Measurements from ENCODE around the gene OR52K1. TPM values are rescaled to one million over a fixed set of nuclear protein-coding genes. Genes with fewer than 3 reads are reported as not detected.

Gene OR52K1
- not detected in 2 replicates for polyA plus RNA-seq (2011; rRNA removed)
- not detected in 2 replicates for polyA plus RNA-seq (2012; cell fraction: cytosol; rRNA removed)
- not detected in 2 replicates for polyA plus RNA-seq (2012; cell fraction: nucleus; rRNA removed)
- polyA plus RNA-seq (2017; fragmentation: RNase III; extraction: RNeasy Plus Mini Kit Qiagen cat#74134 plus additional on column Dnase treatment), result not detected in 3 replicates
- polyA minus RNA-seq (2011; rRNA and poly(A)+ RNA removed), result not detected in 2 replicates

DNA sequence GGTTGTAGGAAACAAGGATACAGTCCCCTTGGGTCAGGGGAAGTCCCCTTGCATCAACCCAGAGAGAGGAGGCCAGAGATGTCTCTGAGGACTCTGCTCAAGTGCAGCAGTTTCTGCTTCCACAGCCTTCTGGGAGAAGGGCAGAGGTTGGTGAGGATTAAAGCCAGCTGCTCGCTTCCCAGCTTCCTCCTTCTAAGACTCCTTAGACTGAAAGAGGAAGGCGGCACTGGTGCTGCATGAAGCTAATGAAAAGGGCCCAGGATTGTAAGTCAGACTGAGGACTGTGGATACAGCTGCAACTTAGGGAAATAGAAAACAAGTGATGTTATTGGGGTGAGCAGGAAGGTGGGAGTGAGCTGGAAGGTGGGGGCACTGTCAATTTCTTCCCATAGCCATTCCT, at the start of gene OR52K1:
Gene OR52K1, plus strand, starts transcription at position 202 of the 400 bp plus-strand sequence. CDS start 6,255 bp downstream, outside the sequence.
- WGBS (ENCODE audit: missing lambda C conversion rate), result 31% methylated on average over 2 of the region's 2 CpGs
- TF ChIP-seq RFX5 (IDR thresholded peaks at IDR 0.05), result no peak
- TF ChIP-seq, protein P1, sequence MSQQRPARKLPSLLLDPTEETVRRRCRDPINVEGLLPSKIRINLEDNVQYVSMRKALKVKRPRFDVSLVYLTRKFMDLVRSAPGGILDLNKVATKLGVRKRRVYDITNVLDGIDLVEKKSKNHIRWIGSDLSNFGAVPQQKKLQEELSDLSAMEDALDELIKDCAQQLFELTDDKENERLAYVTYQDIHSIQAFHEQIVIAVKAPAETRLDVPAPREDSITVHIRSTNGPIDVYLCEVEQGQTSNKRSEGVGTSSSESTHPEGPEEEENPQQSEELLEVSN (IDR thresholded peaks at IDR 0.05; ENCODE audit: borderline replicate concordance, low read depth), result no peak
- no peak for TF ChIP-seq ZFP36 (IDR thresholded peaks at IDR 0.05; ENCODE audit: borderline replicate concordance, partially characterized antibody)
- no peak for TF ChIP-seq FOSB (CRISPR knock-in tag; IDR thresholded peaks at IDR 0.05)
- no peak for TF ChIP-seq ZNF302 (CRISPR knock-in tag; IDR thresholded peaks at IDR 0.05)
- TF ChIP-seq RCOR1 (IDR thresholded peaks at IDR 0.05; ENCODE audit: low read depth, low read length), result no peak
- TF ChIP-seq, protein P2, sequence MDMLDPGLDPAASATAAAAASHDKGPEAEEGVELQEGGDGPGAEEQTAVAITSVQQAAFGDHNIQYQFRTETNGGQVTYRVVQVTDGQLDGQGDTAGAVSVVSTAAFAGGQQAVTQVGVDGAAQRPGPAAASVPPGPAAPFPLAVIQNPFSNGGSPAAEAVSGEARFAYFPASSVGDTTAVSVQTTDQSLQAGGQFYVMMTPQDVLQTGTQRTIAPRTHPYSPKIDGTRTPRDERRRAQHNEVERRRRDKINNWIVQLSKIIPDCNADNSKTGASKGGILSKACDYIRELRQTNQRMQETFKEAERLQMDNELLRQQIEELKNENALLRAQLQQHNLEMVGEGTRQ (IDR thresholded peaks at IDR 0.05), result no peak
- no peak for TF ChIP-seq KDM5A (IDR thresholded peaks at IDR 0.05)
- TF ChIP-seq NPAS2 (CRISPR knock-in tag; IDR thresholded peaks at IDR 0.05; ENCODE audit: borderline replicate concordance), result no peak
- TF ChIP-seq KDM1A (IDR thresholded peaks at IDR 0.05; ENCODE audit: low read depth), result no peak
- TF ChIP-seq, protein P3, sequence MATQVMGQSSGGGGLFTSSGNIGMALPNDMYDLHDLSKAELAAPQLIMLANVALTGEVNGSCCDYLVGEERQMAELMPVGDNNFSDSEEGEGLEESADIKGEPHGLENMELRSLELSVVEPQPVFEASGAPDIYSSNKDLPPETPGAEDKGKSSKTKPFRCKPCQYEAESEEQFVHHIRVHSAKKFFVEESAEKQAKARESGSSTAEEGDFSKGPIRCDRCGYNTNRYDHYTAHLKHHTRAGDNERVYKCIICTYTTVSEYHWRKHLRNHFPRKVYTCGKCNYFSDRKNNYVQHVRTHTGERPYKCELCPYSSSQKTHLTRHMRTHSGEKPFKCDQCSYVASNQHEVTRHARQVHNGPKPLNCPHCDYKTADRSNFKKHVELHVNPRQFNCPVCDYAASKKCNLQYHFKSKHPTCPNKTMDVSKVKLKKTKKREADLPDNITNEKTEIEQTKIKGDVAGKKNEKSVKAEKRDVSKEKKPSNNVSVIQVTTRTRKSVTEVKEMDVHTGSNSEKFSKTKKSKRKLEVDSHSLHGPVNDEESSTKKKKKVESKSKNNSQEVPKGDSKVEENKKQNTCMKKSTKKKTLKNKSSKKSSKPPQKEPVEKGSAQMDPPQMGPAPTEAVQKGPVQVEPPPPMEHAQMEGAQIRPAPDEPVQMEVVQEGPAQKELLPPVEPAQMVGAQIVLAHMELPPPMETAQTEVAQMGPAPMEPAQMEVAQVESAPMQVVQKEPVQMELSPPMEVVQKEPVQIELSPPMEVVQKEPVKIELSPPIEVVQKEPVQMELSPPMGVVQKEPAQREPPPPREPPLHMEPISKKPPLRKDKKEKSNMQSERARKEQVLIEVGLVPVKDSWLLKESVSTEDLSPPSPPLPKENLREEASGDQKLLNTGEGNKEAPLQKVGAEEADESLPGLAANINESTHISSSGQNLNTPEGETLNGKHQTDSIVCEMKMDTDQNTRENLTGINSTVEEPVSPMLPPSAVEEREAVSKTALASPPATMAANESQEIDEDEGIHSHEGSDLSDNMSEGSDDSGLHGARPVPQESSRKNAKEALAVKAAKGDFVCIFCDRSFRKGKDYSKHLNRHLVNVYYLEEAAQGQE (IDR thresholded peaks at IDR 0.05), result no peak
- TF ChIP-seq MAZ (IDR thresholded peaks at IDR 0.05; ENCODE audit: borderline replicate concordance, low read depth, low read length), result no peak
- TF ChIP-seq ESRRA (IDR thresholded peaks at IDR 0.05; ENCODE audit: borderline replicate concordance, low read length), result no peak
- TF ChIP-seq TFCP2L1 (CRISPR knock-in tag; IDR thresholded peaks at IDR 0.05), result no peak
- TF ChIP-seq JUN (IDR thresholded peaks at IDR 0.05), result no peak
- TF ChIP-seq HEYL (CRISPR knock-in tag; IDR thresholded peaks at IDR 0.05), result no peak
- TF ChIP-seq CBX2 (IDR thresholded peaks at IDR 0.05; ENCODE audit: borderline replicate concordance, low read depth), result no peak
- TF ChIP-seq, protein P4, sequence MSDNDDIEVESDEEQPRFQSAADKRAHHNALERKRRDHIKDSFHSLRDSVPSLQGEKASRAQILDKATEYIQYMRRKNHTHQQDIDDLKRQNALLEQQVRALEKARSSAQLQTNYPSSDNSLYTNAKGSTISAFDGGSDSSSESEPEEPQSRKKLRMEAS (IDR thresholded peaks at IDR 0.05), result no peak
- TF ChIP-seq, protein P5, sequence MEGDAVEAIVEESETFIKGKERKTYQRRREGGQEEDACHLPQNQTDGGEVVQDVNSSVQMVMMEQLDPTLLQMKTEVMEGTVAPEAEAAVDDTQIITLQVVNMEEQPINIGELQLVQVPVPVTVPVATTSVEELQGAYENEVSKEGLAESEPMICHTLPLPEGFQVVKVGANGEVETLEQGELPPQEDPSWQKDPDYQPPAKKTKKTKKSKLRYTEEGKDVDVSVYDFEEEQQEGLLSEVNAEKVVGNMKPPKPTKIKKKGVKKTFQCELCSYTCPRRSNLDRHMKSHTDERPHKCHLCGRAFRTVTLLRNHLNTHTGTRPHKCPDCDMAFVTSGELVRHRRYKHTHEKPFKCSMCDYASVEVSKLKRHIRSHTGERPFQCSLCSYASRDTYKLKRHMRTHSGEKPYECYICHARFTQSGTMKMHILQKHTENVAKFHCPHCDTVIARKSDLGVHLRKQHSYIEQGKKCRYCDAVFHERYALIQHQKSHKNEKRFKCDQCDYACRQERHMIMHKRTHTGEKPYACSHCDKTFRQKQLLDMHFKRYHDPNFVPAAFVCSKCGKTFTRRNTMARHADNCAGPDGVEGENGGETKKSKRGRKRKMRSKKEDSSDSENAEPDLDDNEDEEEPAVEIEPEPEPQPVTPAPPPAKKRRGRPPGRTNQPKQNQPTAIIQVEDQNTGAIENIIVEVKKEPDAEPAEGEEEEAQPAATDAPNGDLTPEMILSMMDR (IDR thresholded peaks at IDR 0.05), result no peak
- FAIRE-seq (no peak), DNase-seq (ENCODE audit: low read depth in 1 of 2, low spot score in 1 of 2) (no peak), ATAC-seq (no peak)
- H3K4me3 ChIP-seq, result no peak within 1 kb of the TSS
- no peak within 1 kb of the TSS for H3K27ac ChIP-seq
- ChIA-PET POLR2A (no interaction called here), CTCF (interaction anchor here (1.3 to 1.7 kb wide), 3 partner anchors 10 to 295 kb away, joined by 3 to 9 read pairs (median 6); no protein-coding TSS in a partner anchor)
- no peak within 1 kb of the TSS for H3K4me2 ChIP-seq
- no peaks in the 10 kb centered on the region for H3K9me3 ChIP-seq
- peaks cover 8% of the 10 kb centered on the region; the same call in 2 of the 3 replicates for H3K4me1 ChIP-seq

DNA sequence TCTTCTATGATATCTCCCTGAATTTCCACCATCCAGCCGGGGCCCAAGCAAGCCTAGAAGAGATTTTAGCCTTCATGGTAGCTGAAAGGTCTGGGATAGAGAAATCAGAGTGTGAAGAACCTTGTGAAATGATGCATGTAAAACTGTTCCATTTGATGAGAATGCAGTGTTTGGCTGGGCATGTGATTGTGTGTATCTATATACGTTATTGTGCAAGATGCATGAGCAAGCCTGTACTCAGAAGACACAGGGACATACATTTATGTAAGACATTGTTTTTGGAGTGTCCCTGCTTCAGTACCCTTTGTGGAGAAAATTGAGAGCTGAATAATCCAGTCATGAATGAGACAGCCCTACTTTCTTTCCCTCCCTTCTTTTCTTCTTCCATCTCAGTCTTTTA, 48.6 kb upstream of the OR52K1 start:
- DNase-seq (ENCODE audit: low read depth in 1 of 2, low spot score in 1 of 2) (no peak), ATAC-seq (no peak), FAIRE-seq (no peak)
- Histone ChIP-seq H3K9me3 (no peaks in the 10 kb centered on the region), H3K4me3 (no peak overlapping the region), H3K4me2 (no peak overlapping the region), H3K4me1 (no peaks in the 10 kb centered on the region), H3K27ac (no peak overlapping the region)
- POLR2A ChIA-PET, result no interaction called here
- CTCF ChIA-PET, result no interaction called here
- WGBS (ENCODE audit: missing lambda C conversion rate), result 7% methylated on average over 2 of the region's 2 CpGs
- TF ChIP-seq HEYL (CRISPR knock-in tag; IDR thresholded peaks at IDR 0.05) (no peak), PBX3 (IDR thresholded peaks at IDR 0.05) (no peak), MAZ (IDR thresholded peaks at IDR 0.05; ENCODE audit: borderline replicate concordance, low read depth, low read length) (no peak), RARB (CRISPR knock-in tag; IDR thresholded peaks at IDR 0.05) (no peak), HMGXB4 (CRISPR knock-in tag; IDR thresholded peaks at IDR 0.05; ENCODE audit: borderline replicate concordance) (no peak), MAFK (IDR thresholded peaks at IDR 0.05; ENCODE audit: partially characterized antibody) (no peak), HOXA7 (CRISPR knock-in tag; IDR thresholded peaks at IDR 0.05) (no peak), SMC3 (IDR thresholded peaks at IDR 0.05) (no peak)

Data from A549 (cell line).